AG10803 (cell line): ENCODE measurements around the gene OSBPL10.

Experiments used
- DNase-seq: peaks from one replicate; pipeline ENCODE4 v3.0.0; 2010; ENCODE audit warnings: low read depth
- H3K4me3 ChIP-seq: 2 replicates; pipeline ENCODE4 v1.5.1; 2011; ENCODE audit warnings: mild to moderate bottlenecking, low read length, control low read depth
- TF ChIP-seq, protein P1 (sequence below): conservative IDR thresholded peaks from 2 replicates; pipeline ENCODE4 v1.5.1; 2011; ENCODE audit warnings: mild to moderate bottlenecking, low read length, control low read depth, inconsistent platforms

The OSBPL10 gene

DNA sequence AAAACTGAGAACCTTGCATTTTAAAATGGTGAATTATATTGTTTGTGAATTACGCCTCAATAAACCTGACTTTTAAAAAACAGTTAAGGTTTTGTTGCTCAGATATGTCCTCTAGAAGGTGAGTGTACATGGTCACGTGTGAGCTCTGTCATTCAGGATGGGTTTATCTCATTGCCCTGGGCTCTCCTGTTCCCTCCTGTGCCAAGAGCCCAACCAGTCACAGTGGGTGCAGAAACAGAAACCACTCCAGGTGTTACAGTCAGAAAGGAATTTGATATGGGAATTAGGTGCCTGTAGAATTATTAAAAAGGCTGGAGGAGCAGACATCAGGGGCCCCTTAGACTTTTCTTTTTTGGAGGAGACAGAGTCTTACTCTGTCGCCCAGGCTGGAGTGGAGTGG, 252.0 kb downstream of the OSBPL10 start:
- H3K4me3 ChIP-seq: no peak overlapping the region
- TF ChIP-seq, protein P1, sequence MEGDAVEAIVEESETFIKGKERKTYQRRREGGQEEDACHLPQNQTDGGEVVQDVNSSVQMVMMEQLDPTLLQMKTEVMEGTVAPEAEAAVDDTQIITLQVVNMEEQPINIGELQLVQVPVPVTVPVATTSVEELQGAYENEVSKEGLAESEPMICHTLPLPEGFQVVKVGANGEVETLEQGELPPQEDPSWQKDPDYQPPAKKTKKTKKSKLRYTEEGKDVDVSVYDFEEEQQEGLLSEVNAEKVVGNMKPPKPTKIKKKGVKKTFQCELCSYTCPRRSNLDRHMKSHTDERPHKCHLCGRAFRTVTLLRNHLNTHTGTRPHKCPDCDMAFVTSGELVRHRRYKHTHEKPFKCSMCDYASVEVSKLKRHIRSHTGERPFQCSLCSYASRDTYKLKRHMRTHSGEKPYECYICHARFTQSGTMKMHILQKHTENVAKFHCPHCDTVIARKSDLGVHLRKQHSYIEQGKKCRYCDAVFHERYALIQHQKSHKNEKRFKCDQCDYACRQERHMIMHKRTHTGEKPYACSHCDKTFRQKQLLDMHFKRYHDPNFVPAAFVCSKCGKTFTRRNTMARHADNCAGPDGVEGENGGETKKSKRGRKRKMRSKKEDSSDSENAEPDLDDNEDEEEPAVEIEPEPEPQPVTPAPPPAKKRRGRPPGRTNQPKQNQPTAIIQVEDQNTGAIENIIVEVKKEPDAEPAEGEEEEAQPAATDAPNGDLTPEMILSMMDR: no peak
- no peak for DNase-seq

DNA sequence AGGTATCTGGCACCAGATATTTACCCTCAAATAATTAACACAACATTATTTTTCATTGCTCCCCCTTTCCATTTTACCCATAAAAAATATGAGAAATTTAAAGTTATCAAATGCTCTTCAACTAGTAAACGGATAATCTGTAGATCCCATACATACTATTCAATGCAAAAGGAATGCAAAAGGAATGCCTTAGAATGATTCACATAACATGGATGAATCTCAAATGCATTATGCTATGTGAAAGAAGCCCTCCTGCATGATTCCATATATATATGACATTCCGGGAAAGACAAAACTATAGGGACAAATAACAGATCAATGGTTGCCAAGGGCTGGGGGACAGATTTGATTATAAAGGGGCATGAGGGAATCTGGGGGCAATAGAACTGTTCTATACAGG, 252.7 kb downstream of the OSBPL10 start:
- TF ChIP-seq, protein P1: no peak
- H3K4me3 ChIP-seq: no peak overlapping the region
- no peak for DNase-seq

DNA sequence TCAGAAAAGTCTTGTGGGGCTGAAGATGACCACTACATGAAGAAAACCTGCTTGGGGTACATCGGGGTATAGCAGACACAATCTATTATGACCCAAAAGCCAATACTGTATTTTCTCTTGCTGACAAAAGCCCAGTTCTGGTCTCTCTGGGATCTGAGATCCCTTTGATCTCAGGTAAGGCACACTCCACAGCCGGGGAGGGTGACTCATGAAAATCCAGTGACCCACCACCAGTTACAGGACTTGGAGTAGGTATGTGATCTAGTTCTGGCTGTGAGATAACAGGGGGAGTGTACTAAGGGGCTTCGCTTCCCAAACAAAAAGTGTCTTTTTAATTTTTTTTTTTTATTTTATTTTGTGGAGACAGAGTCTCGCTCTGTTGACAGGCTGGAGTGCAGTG, 255.1 kb downstream of the OSBPL10 start:
- DNase-seq: no peak
- TF ChIP-seq, protein P1: no peak
- no peak overlapping the region for H3K4me3 ChIP-seq

DNA sequence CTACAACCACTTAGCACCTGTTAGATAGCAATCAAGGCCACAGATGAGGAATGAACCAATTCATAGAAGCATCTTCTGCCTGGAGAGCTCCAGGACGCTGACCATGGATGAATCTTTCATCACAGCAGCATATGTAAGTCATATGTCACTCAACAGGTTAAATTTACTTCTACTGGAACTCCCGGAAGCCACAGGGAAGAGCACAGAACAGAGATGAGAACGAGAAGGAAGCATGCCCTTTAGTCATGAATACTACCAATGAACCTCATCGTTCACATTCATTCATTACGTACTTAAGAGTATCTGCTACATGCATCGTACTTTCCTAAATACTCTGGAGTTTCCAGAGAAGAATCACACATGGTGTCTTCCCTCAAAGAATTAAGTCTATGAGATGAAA, 255.5 kb downstream of the OSBPL10 start:
- TF ChIP-seq, protein P1: no peak
- no peak for DNase-seq
- no peak overlapping the region for H3K4me3 ChIP-seq

DNA sequence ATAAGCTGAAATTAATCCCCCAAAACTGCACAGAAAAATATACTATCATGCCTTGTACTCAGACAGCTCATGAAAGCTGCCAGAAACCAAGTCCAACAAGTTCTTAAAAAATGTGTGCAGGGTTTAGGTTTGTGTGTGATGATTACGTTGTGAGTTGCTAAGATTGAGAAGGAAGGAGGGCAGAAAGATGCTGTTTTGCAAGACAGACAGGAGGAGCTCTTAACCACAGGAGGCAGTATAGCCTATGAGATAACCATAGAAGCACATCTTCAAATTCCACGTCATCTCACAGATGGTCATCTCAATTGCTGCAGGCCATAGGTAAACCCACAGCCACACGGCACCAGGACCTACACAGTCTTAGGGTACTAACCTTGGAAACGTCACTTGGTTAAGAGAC, 256.4 kb downstream of the OSBPL10 start:
- peak; percentile 5 for DNase-seq
- no peak overlapping the region for H3K4me3 ChIP-seq
- TF ChIP-seq, protein P1: peak; percentile 26

DNA sequence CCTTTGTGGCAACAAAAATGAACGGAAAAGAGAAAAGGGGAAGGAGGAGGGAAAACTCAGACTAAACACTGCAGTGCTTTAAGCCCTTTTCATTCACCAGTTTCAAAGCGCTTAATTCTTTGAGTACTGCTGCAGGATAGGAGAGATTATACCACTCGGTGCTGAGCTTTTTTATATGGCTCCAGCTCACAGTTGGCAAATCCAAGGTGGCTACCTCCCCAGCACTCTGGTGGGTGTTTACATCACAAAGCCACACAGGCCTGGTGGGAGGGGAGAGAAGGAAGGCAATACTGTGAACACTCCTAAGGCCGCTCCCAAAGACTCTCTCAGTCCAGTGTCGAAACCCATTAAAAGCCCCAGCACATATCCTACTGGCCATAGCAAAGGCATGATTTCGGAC, 256.9 kb downstream of the OSBPL10 start:
- TF ChIP-seq, protein P1: no peak
- H3K4me3 ChIP-seq: no peak overlapping the region

DNA sequence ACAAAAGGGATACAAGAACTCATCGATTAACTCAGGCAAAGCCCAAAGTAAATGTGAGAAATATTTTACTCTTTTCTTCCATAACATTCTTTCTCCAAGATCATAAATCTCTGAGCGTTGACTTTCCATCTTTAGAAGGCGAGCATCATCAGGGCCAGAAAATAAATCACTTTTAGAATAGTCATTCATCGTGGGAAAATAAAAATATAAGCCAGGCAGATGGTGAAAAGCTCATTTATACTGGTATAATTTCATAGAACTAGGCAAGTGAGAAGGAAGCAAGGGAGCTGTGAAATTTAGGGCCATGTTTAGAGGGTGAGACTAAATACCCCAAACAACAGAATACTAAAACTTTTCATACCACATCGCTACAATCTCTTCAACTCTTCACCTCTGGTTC, 257.4 kb downstream of the OSBPL10 start:
- TF ChIP-seq, protein P1: no peak
- DNase-seq: no peak
- no peak overlapping the region for H3K4me3 ChIP-seq

More for the DNA sequence above, 256.9 kb downstream of the OSBPL10 start:
- DNase-seq: no peak
